CD4-positive, alpha-beta T cell treated with Interleukin-6 at 100 ng/mL for 8 hours (primary cell): Measurements from ENCODE around the gene NPDC1.
"Not testable (repeated sequence)": the region's sequence is repeated elsewhere in the genome, so short reads cannot be mapped to it uniquely, and the experiment has no call there.

Source experiments
- DNase-seq: peaks from one replicate; pipeline ENCODE4 v3.0.0-alpha.2; 2020; ENCODE audit warnings: mixed read lengths, low spot score

Gene NPDC1

DNA sequence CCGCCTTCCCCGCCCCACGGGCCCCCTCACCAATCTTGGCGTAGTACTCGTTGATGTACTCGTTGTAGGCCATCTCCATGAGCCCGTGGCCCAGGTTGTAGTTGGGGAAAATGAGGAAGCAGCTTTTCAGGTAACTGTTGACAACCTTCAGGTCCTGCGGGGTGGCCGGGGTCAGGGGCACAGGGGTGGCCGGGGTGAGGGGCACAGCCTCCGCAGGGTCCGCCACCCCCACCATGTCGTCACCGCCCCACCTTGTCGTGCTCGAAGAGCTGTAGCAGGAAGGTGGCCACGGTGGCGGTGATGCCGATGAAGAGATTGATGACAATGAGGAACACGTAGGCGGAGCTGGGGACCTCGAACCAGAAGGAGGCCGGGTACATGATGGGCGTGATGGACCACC is 34.8 kb downstream of the NPDC1 start:
- no peak for DNase-seq

DNA sequence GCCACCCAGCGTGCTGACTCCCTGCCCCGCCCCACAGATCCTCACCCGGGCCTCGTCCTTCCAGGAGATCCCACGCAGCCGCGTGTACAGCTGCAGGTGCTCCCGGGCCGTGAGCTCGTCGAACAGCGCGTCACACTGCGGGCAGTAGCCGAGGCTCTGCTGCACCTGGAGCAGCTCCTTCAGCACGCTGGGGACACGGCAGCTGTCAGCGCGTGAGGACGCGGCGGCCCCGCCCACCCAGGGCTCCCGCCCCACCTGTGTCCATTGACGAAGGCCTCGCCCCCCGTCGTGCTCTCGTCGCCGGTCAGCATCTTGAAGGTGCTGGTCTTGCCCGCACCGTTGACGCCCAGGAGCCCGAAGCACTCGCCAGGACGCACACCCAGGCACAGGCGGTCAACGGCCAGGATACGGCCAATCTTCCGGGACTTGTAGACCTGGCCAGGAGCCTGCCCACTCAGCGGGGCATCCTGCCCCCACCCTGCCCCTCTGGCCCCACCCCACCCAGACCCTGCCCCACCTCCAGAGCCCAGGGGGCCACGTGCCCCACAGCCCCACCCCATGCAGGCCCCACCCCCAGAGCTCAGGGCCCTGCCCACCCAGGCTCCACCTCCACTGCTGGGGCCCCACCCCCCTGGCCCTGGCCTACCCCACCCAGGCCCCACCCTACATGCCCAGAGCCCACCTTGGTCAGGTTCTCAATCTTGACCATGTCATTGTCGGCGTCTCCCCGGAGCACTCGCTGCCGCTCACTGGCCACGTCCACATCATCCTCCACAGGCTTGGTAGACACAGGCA is 35.8 kb downstream of the NPDC1 start:
- no peak for DNase-seq

DNA sequence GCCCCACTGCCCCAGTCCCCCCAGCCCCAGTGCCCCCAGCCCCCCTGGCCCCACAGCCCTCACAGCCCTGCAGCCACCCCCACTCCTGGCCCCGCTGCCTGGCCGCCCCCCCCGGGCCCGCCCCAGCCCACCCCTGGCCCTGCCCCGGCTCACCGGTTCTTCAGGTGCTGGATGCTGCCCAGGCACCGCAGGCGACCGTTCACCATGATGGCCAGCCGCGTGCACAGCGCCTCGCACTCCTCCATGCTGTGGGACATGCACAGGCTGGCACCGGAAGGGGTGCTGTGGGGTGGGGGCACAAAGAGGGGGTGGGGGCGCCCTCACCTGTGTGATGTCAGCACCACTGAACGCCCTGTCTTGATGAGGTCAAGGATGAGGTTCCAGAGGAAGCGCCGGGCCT is 36.8 kb downstream of the NPDC1 start:
- DNase-seq: no peak

- no peak for DNase-seq
These were observed 37.7 kb downstream of the NPDC1 start for GRCh38 chr9:137008312-137008711.

DNA sequence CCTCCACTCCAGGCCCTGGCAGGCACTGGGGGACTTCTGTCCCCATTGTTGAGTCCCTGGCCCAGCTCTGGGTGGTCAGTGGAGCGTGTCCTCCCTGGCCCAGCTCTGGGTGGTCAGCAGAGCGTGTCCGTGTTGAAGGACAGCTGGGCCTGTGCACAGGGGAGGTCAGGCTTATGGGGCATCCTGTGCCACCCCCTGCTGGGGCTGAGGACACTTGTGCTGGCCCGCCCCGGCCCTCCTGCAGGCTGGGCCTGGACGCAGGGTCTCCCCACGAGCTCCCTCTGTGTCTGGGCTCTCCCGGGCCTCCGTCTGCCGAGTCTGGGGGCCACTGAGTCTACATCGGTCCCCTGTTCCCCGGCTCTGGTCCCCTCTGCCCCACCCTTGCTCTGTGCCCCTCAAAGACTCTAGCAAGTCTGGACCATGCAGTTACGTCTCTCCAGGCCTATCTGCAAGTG is 38.1 kb downstream of the NPDC1 start:
- DNase-seq: no peak

GRCh38 chr9:137007108-137007815 is 38.7 kb downstream of the NPDC1 start:
- no peak for DNase-seq

DNA sequence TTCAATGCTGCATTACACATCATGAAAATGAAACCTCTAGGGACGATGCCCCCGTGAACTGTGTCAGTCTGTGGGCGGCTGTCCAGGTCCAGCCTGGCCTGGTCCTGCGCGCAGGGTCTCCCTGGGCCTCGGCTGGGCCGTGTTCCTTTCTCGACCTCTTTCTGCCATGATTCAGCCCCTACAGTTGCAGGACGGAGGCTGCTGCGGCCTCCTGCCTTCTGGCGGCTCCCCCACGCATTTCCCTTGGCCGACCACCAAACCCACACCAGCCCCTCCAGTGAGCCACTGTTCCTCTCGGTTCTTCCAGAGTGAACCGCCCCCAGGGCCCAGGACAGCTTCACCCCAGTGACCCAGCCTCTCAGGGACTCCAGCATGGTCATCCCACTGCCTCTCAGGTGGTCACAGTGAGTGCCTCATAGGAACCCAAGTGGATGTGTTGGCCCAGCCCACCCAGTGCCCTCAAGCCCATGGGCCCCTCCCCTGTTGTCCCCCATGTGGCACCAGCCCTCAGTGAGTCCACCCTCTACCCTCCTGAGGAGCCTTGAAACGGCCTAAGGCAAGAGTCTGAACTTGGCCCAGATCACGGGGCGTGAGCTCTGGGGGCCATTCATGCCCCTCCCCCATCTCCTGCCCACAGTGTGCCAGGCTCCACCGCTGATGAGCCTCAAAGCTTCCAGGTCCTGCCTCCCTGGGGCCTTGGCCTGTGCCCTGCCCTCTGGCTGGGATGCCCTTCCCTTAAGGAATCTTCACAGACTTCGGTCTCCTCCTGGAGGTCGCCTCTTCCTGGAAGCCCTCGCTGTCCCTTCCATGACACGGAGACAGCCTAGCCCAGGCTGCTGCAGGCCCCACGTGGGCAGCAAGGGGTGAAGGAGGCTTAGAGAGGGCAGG is 39.6 kb downstream of the NPDC1 start:
- DNase-seq: no peak

- DNase-seq: not testable (repeated sequence)
These were observed 41.7 kb downstream of the NPDC1 start for GRCh38 chr9:137004285-137004684.

- DNase-seq: no peak
These were observed 43.3 kb downstream of the NPDC1 start for GRCh38 chr9:137002646-137003041.

GRCh38 chr9:137001857-137002645 is 43.9 kb downstream of the NPDC1 start:
- no peak for DNase-seq

DNA sequence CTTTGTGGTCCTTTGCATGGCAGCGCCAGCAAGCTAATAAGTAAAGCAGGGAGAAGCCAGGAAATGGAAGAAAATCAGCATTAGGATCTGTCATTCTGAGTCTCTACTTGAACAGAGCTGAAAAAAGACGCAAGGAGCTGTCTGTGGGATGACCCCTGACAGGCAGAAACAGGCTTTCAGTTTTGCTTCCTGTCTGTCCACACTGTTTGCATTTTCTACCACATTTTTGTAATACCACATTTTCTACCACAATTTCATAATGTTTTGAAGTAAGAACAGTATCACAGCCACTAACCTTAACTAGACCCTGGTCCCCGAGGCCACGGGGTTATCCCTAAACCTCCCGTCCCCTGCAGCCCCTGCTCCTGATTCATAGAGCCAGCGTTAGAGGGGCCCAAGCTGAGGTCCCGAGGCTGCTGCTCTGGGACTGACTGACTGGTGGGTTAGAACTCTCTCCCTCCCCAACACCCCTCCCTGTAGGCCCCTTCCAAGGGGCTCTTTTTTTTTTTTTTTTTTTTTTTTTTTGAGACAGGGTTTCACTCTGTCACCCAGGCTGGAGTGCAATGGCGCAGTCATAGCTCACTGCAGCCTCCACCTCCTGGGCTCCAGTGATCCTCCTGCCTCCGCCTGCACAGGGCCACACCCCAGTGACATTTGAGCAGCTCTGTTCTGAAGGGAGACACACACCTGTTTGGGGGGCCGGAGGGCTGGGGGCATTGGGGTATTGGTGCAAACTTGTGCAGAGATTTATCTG is 45.6 kb downstream of the NPDC1 start:
- no peak for DNase-seq

DNA sequence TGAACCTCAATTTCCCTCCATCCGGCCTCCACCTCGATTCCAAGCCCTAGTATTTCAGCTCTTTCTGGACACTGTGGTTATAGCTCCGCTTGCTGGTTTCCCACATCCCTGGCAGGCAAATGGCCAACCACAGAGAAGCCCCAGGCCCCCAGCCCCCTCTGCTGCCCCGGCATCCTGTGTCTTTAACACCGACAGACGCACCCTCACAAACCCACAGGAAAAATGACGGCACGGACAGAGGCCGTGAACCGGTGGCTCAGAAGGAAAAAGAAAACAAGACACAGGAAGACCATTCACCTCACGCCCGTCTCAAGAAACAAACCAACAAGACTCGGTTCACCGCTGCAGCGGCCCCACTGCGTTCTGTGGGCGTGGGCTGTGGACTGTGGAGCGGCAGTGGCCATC is 48.1 kb downstream of the NPDC1 start:
- peak; percentile 38 for DNase-seq

DNA sequence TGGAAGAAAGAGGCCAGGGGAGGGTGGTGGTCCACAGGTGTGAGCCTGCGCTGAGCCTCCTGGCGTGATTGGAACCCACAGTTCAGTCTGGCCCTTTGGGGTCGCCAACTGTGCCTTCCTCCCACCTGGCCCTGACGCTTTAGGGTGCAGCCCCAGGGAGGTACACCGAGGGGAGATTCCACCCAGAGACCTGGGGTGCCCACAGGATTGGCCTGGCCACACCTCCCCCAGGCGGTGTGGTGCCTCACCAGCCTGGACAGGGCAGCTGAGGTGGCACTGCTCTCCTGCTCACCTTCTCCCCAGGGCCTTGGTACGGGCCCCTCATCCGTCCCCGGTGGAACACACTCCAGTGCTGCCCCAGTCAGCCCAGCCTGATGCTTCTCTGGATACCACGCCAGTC is 48.6 kb downstream of the NPDC1 start:
- no peak for DNase-seq

- DNase-seq: peak; percentile 43
These were observed 49.4 kb downstream of the NPDC1 start, which contains the start of gene CLIC3 for GRCh38 chr9:136996361-136997292. CLIC3 (minus strand) TSS chr9:136996568; CDS start chr9:136996543, 25 bp downstream.

DNA sequence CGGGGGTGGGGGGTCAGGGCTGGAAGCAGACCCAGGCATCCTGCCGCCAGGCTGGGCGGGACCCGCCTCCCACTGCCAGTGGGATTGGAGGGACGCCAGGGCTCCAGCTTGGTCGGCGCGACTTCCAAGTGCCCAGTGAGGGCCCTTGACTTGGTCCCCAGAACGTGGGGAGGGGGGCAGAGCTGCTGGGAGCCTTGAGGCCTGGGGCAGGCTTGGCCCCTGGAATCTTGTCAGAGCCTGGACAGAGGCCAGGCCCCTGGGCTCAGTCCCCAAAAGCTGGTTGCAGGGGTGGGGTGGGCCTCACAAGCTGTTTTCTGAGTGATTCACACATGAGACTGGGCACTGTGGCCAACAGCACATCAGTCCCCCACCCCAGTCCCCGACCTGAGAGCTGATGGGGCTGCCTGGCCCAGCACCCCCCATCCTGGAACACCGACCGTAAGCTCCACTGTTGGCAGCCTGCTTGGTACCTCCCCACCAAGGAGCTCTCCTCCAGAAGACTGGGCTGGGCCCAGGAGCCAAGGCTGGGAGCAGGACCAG is 50.1 kb downstream of the NPDC1 start:
- no peak for DNase-seq

GRCh38 chr9:136995362-136995761 is 50.6 kb downstream of the NPDC1 start:
- DNase-seq: no peak

DNA sequence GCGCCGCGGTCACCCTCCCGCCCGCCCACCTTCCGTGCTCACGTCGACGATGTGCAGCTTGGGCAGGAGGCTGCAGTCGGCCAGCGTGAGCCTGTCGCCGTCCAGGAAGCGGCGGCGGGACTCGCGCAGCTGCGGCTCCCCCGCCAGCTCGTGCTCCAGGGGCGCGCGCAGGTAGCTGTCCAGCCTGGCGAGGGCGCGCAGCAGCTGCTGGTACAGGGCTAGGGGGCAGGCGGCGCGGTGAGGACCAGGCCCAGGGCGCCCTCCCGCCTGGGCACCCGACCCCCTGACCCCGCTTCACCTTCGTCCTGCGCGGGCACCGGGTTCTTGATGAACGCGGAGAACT is 51.1 kb downstream of the NPDC1 start:
- DNase-seq: no peak

DNA sequence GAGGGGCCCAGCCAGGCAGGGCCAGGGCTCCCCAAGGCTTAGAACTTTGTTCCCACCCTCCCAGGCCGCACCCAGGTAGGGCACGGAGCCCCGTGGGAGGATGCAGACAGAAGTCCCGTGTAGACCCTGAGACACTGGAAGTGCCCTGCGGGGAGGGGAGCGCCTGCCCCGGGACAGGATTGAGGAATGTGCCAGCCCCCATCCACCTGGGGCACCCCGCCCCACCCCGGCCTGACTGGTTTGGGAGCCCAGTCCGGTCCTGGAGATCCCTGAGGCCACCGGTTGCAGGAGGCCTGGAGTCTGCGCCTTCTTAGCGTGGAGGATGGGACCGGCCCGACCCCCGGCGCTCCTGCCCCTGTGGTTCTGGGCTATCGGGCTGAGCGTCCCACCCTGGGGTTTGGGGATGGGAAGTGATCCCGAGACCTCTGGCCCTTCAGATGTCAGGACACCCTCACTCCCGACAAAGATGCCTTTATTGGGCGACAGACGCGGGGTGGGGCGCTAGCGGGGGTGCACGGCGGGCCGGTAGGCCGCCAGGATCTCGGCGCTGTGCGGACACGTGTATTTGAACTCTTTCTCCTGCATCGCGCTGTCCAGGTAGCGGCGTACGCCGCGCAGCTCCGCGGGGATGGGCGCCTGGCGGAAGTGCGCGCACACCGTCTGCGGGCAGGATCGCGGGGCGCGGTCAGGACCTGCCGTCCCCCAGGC is 51.6 kb downstream of the NPDC1 start:
- no peak for DNase-seq

DNA sequence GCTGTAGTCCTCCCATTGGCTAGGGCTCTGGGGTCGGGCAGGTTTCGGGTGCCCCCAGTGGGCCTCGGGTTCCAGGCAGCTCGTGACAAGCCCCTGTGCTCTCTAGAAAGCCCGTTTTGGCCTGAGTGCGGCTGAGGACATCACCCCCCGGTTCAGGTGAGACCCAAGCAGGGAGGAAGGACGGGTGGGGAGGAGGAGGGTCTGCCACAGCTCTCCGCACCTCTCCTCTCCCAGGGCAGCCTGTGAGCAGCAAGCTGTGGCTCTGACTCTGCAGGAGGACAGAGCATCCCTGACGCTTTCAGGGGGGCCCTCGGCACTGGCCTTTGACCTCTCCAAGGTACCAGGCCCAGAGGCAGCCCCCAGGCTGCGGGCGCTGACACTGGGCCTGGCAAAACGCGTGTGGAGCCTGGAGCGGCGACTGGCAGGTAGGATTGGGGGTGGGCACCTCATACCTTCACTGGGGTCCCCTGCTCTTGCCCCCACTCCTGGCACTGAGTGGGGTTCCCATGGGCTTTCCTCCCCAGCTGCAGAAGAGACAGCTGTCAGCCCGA is 53.1 kb downstream of the NPDC1 start:
- DNase-seq: no peak
